HEK293 (cell line): Measurements from ENCODE around the gene ZNF221.

ENCODE experiments used
- CTCF ChIA-PET: fragments of 350-600 bp; formaldehyde crosslinking; extraction: SDS; loops from one replicate; lab custom pipeline; 2021; ENCODE audit warnings: antibody characterized with exemption; lab: Yijun Ruan, JAX
- POLR2A ChIA-PET: fragments of 300-600 bp; formaldehyde crosslinking; extraction: SDS; loops from one replicate; lab custom pipeline; 2020; ENCODE audit warnings: antibody characterized with exemption, inconsistent platforms; lab: Yijun Ruan, JAX
- H3K27ac ChIP-seq: fragments of 200-500 bp; sonication (Bioruptor generic); 2 replicates; pipeline ENCODE4 v1.5.1; 2014; ENCODE audit warnings: low read depth, low read length, control low read depth, inconsistent platforms; ENCODE audit errors: extremely low read depth
- H3K36me3 ChIP-seq, 2 experiments: fragments of 200-500 bp in 1 of 2; sonication (Bioruptor generic) in 1 of 2; 1 replicate in 1 of 2; 2 replicates in 1 of 2; pipeline ENCODE4 v1.5.1; 2014 to 2017; ENCODE audit warnings: inconsistent platforms in 2 of 2, low read length in 2 of 2; ENCODE audit not compliant: control insufficient read depth in 2 of 2, insufficient read depth in 1 of 2
- H3K4me1 ChIP-seq: fragments of 200-500 bp; sonication (Bioruptor generic); 2 replicates; pipeline ENCODE4 v1.5.1; 2014; ENCODE audit warnings: mild to moderate bottlenecking, low read length, inconsistent platforms; ENCODE audit not compliant: control insufficient read depth, insufficient read depth
- H3K4me3 ChIP-seq: 2 replicates; pipeline ENCODE4 v1.5.1; 2011; ENCODE audit warnings: low read depth, mild to moderate bottlenecking, control low read depth, low read length, moderate library complexity
- H3K9me3 ChIP-seq: fragments of 200-500 bp; sonication (Bioruptor generic); 2 replicates; pipeline ENCODE4 v1.5.1; 2014; ENCODE audit warnings: low read depth, low read length, inconsistent platforms; ENCODE audit not compliant: control insufficient read depth, insufficient read depth
- GLI4 ChIP-seq: fragments of 450-650 bp; formaldehyde crosslinking; IDR thresholded peaks from 2 replicates; pipeline ENCODE4 v1.5.1; 2016; ENCODE audit warnings: missing biosample characterization, missing genetic modification characterization
- SCRT2 ChIP-seq: fragments of 450-650 bp; formaldehyde crosslinking; IDR thresholded peaks from 2 replicates; pipeline ENCODE4 v1.5.1; 2016; ENCODE audit warnings: missing biosample characterization, missing genetic modification characterization
- ZBTB17 ChIP-seq: fragments of 450-650 bp; formaldehyde crosslinking; IDR thresholded peaks from 2 replicates; pipeline ENCODE4 v1.5.1; 2016; ENCODE audit warnings: missing biosample characterization, missing genetic modification characterization
- ZBTB20 ChIP-seq: fragments of 450-650 bp; formaldehyde crosslinking; IDR thresholded peaks from 2 replicates; pipeline ENCODE4 v1.5.1; 2016; ENCODE audit warnings: missing biosample characterization, missing genetic modification characterization
- ZBTB8A ChIP-seq: fragments of 450-650 bp; formaldehyde crosslinking; IDR thresholded peaks from 2 replicates; pipeline ENCODE4 v1.5.1; 2016; ENCODE audit warnings: missing biosample characterization, missing genetic modification characterization
- ZFP41 ChIP-seq: fragments of 450-650 bp; formaldehyde crosslinking; IDR thresholded peaks from 2 replicates; pipeline ENCODE4 v1.5.1; 2016; ENCODE audit warnings: missing biosample characterization, missing genetic modification characterization, borderline replicate concordance
- ZNF140 ChIP-seq: fragments of 450-650 bp; formaldehyde crosslinking; IDR thresholded peaks from 2 replicates; pipeline ENCODE4 v1.5.1; 2016; ENCODE audit warnings: missing biosample characterization, missing genetic modification characterization
- ZNF19 ChIP-seq: fragments of 450-650 bp; formaldehyde crosslinking; IDR thresholded peaks from 2 replicates; pipeline ENCODE4; 2016; ENCODE audit warnings: missing biosample characterization, missing genetic modification characterization, low read depth
- ZNF211 ChIP-seq: fragments of 450-650 bp; formaldehyde crosslinking; IDR thresholded peaks from 2 replicates; pipeline ENCODE4 v1.5.1; 2016; ENCODE audit warnings: low read depth, missing biosample characterization, missing genetic modification characterization
- ZNF23 ChIP-seq: fragments of 450-650 bp; formaldehyde crosslinking; IDR thresholded peaks from 2 replicates; pipeline ENCODE4 v1.5.1; 2016; ENCODE audit warnings: missing biosample characterization, missing genetic modification characterization, borderline replicate concordance
- ZNF335 ChIP-seq: fragments of 450-650 bp; formaldehyde crosslinking; conservative IDR thresholded peaks from 2 replicates; pipeline ENCODE4 v1.5.1; 2016; ENCODE audit warnings: missing biosample characterization, missing genetic modification characterization
- ZNF354C ChIP-seq: fragments of 450-650 bp; formaldehyde crosslinking; IDR thresholded peaks from 2 replicates; pipeline ENCODE4 v1.5.1; 2016; ENCODE audit warnings: missing biosample characterization, missing genetic modification characterization, low read depth, borderline replicate concordance
- ZNF391 ChIP-seq: fragments of 450-650 bp; formaldehyde crosslinking; IDR thresholded peaks from 2 replicates; pipeline ENCODE4 v1.5.1; 2016; ENCODE audit warnings: low read depth, missing biosample characterization, missing genetic modification characterization, borderline replicate concordance
- ZNF416 ChIP-seq: fragments of 450-650 bp; formaldehyde crosslinking; IDR thresholded peaks from 2 replicates; pipeline ENCODE4 v1.5.1; 2016; ENCODE audit warnings: missing biosample characterization, missing genetic modification characterization
- ZNF473 ChIP-seq: fragments of 450-650 bp; formaldehyde crosslinking; IDR thresholded peaks from 2 replicates; pipeline ENCODE4 v1.5.1; 2017; ENCODE audit warnings: missing biosample characterization, missing genetic modification characterization
- ZNF510 ChIP-seq: fragments of 450-650 bp; formaldehyde crosslinking; IDR thresholded peaks from 2 replicates; pipeline ENCODE4 v1.5.1; 2018; ENCODE audit warnings: mild to moderate bottlenecking, missing genetic modification characterization, missing biosample characterization; ENCODE audit not compliant: insufficient replicate concordance
- ZNF521 ChIP-seq: fragments of 450-650 bp; formaldehyde crosslinking; IDR thresholded peaks from 2 replicates; pipeline ENCODE4 v1.5.1; 2017; ENCODE audit warnings: missing biosample characterization, mild to moderate bottlenecking, missing genetic modification characterization
- ZNF558 ChIP-seq: fragments of 450-650 bp; formaldehyde crosslinking; IDR thresholded peaks from 2 replicates; pipeline ENCODE4 v1.5.1; 2016; ENCODE audit warnings: missing biosample characterization, missing genetic modification characterization
- ZNF560 ChIP-seq: fragments of 450-650 bp; formaldehyde crosslinking; IDR thresholded peaks from 2 replicates; pipeline ENCODE4 v1.5.1; 2017; ENCODE audit warnings: missing biosample characterization, missing genetic modification characterization, borderline replicate concordance
- ZNF768 ChIP-seq: fragments of 450-650 bp; formaldehyde crosslinking; IDR thresholded peaks from 2 replicates; pipeline ENCODE4 v1.5.1; 2018; ENCODE audit warnings: missing biosample characterization, mild to moderate bottlenecking, missing genetic modification characterization
- ZNF785 ChIP-seq: fragments of 450-650 bp; formaldehyde crosslinking; IDR thresholded peaks from 2 replicates; pipeline ENCODE4 v1.5.1; 2016; ENCODE audit warnings: missing biosample characterization, missing genetic modification characterization
- ZSCAN30 ChIP-seq: fragments of 450-650 bp; IDR thresholded peaks from 2 replicates; pipeline ENCODE4 v1.5.1; 2018; ENCODE audit warnings: missing biosample characterization, mild to moderate bottlenecking, missing genetic modification characterization, moderate library complexity
- TF ChIP-seq, protein P1 (sequence below): fragments of 450-650 bp; formaldehyde crosslinking; IDR thresholded peaks from 2 replicates; pipeline ENCODE4 v1.5.1; 2016; ENCODE audit warnings: missing biosample characterization, missing genetic modification characterization, low read depth
- TF ChIP-seq, protein P2 (sequence below): fragments of 450-650 bp; formaldehyde crosslinking; IDR thresholded peaks from 2 replicates; pipeline ENCODE4 v1.5.1; 2016; ENCODE audit warnings: missing biosample characterization, missing genetic modification characterization
- TF ChIP-seq, protein P3 (sequence below): fragments of 450-650 bp; formaldehyde crosslinking; IDR thresholded peaks from 2 replicates; pipeline ENCODE4 v1.5.1; 2016; ENCODE audit warnings: missing biosample characterization, missing genetic modification characterization

ZNF221 gene

DNA sequence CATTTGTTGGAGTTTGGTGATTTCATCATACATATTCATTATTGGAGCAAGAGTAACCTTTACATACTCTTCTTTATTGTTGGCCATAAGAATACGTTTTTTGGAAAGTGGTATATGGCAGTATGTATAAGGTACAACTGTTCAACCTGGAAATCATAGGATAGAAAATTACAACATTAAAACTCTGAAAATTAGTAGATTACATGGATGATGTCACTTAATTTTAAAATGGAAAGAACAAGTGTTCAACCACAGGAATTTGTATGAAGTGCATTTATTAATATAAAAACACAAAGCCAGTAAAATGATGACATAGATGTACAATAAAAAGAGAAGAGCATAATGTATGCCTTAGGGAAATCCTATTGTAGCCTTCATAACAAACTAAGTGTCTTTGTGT lies 25.7 kb downstream of the ZNF221 start:
- no peak overlapping the region for H3K27ac ChIP-seq
- peaks cover 0 to 18% of the 10 kb centered on the region in 2 experiments; a peak in 2 of 3 replicates for H3K36me3 ChIP-seq
- ChIA-PET POLR2A (interaction anchor here (0.8 kb wide), 1 partner anchor 188 kb away, joined by 3 read pairs; no protein-coding TSS in a partner anchor), CTCF (interaction anchor here (0.9 kb wide), 1 partner anchor 192 kb away, joined by 5 read pairs; no protein-coding TSS in a partner anchor)
- no peaks in the 10 kb centered on the region for H3K4me1 ChIP-seq
- H3K4me3 ChIP-seq, result no peak overlapping the region
- peaks cover 49% of the 10 kb centered on the region for H3K9me3 ChIP-seq
- TF ChIP-seq, protein P1, sequence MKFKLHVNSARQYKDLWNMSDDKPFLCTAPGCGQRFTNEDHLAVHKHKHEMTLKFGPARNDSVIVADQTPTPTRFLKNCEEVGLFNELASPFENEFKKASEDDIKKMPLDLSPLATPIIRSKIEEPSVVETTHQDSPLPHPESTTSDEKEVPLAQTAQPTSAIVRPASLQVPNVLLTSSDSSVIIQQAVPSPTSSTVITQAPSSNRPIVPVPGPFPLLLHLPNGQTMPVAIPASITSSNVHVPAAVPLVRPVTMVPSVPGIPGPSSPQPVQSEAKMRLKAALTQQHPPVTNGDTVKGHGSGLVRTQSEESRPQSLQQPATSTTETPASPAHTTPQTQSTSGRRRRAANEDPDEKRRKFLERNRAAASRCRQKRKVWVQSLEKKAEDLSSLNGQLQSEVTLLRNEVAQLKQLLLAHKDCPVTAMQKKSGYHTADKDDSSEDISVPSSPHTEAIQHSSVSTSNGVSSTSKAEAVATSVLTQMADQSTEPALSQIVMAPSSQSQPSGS (tag by site-specific recombination), result peak; percentile 86
- no peak for TF ChIP-seq GLI4 (tag by site-specific recombination)

DNA sequence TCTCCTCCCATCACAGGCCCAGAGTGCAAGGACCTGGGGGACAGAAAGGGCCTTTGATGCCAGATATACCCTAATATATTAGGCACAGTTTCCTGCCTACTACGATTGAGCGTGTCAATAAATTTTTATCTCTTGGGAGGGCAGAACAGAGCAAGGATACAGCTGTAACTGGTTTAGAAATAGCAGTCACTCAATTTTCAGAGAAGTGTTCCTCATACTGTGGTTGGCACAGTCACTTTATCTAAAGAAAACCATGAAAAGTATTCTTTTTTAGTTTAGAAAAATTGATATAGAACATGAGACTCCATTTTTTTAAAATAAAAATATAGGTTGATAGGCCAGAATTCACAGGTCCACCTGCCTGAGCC lies 32.5 kb downstream of the ZNF221 start:
- Histone ChIP-seq H3K36me3 (peaks cover 8 to 44% of the 10 kb centered on the region in 2 experiments), H3K9me3 (peaks cover 30% of the 10 kb centered on the region)
- POLR2A ChIA-PET, result interaction anchor here (1.2 kb wide), 1 partner anchor 20 kb away, joined by 3 read pairs; no protein-coding TSS in a partner anchor
- CTCF ChIA-PET, result interaction anchor here (1.0 kb wide), 1 partner anchor 48 kb away, joined by 3 read pairs; the partner anchor contains the start of gene ZNF45
- TF ChIP-seq SCRT2 (tag by site-specific recombination) (no peak), ZNF785 (peak; percentile 7; the same call in 1 of the 2 replicates), ZSCAN30 (tag by site-specific recombination) (no peak), ZNF335 (peak; percentile 93), ZNF211 (tag by site-specific recombination) (no peak), ZNF510 (tag by site-specific recombination) (peak; percentile 19)
- TF ChIP-seq, all 188 proteins: peak for 3
- H3K27ac ChIP-seq, result peak overlapping the region; percentile 12; the same call in 1 of the 2 replicates
- peaks cover 15% of the 10 kb centered on the region for H3K4me1 ChIP-seq
- H3K4me3 ChIP-seq, result no peak overlapping the region

DNA sequence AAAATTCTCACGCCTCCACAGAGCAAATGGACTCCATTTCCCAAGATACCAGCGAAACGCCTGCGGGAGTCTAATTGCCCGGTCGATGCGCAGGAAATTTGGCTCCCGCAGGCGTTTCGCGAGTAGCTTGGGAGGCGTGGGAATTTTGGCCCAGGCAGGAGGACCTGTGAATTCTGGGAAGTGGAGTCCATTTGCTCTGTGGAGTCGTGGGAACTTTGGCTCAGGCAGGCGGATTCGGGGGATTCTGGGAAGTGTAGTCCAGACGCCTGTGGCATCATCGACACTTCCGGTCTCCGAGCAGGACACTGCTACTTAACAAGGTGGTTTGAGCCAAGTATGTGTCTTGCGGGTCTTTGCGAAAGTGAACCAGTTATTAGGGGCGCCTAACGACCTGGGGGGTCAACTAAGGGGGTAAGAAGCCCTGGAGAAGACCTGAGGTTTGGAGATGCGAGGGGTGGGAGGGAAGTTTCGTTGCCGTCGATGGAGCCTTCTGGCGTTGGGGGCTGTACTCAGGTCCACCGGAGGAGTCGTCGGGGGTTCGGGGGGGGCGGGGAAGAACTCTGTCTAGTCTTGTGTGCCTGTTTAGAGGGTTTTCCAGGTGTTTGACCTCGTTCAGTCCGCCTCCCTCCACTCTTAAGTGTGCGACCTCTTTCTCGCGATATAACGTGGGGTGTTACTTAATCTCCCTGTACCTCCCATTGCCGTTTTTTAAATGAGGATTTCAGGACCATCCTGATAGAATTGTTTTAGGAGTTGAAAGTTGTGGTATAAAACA lies 33.1 kb downstream of the ZNF221 start, which contains the start of gene ZNF155:
Gene ZNF155 (plus strand): TSS at position 277 of the 775 bp plus-strand sequence. CDS start 4,356 bp downstream, outside the sequence.
- H3K9me3 ChIP-seq, result peaks cover 27% of the 10 kb centered on the region
- peaks cover 15% of the 10 kb centered on the region for H3K4me1 ChIP-seq
- H3K36me3 ChIP-seq, result peaks cover 13 to 44% of the 10 kb centered on the region in 2 experiments
- H3K4me3 ChIP-seq, result peak within 1 kb of the TSS; percentile 74
- CTCF ChIA-PET, result no interaction called here
- H3K27ac ChIP-seq, result peak within 1 kb of the TSS; percentile 78
- POLR2A ChIA-PET, result interaction anchor here (0.8 to 1.5 kb wide), 4 partner anchors 17 to 223 kb away, joined by 3 to 8 read pairs (median 4); partner anchors contain the start of gene ZNF45
- TF ChIP-seq ZNF19 (tag by site-specific recombination), result no peak
- TF ChIP-seq, protein P2, sequence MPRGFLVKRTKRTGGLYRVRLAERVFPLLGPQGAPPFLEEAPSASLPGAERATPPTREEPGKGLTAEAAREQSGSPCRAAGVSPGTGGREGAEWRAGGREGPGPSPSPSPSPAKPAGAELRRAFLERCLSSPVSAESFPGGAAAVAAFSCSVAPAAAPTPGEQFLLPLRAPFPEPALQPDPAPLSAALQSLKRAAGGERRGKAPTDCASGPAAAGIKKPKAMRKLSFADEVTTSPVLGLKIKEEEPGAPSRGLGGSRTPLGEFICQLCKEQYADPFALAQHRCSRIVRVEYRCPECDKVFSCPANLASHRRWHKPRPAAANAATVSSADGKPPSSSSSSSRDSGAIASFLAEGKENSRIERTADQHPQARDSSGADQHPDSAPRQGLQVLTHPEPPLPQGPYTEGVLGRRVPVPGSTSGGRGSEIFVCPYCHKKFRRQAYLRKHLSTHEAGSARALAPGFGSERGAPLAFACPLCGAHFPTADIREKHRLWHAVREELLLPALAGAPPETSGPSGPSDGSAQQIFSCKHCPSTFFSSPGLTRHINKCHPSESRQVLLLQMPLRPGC (tag by site-specific recombination), result no peak; the same call in 1 of the 2 replicates
- peak; percentile 99 for TF ChIP-seq ZNF335
- TF ChIP-seq ZNF140 (tag by site-specific recombination), result no peak
- TF ChIP-seq ZNF560 (tag by site-specific recombination), result no peak; the same call in 1 of the 2 replicates
- TF ChIP-seq ZNF354C (tag by site-specific recombination), result no peak
- TF ChIP-seq ZNF521 (tag by site-specific recombination), result no peak
- 0 out of 2 replicates have a peak, but pooled peaks have one; percentile 35 for TF ChIP-seq ZNF391
- TF ChIP-seq ZNF768, result no peak
- no peak for TF ChIP-seq ZFP41 (tag by site-specific recombination)
- no peak for TF ChIP-seq ZNF510 (tag by site-specific recombination)
- TF ChIP-seq, protein P3, sequence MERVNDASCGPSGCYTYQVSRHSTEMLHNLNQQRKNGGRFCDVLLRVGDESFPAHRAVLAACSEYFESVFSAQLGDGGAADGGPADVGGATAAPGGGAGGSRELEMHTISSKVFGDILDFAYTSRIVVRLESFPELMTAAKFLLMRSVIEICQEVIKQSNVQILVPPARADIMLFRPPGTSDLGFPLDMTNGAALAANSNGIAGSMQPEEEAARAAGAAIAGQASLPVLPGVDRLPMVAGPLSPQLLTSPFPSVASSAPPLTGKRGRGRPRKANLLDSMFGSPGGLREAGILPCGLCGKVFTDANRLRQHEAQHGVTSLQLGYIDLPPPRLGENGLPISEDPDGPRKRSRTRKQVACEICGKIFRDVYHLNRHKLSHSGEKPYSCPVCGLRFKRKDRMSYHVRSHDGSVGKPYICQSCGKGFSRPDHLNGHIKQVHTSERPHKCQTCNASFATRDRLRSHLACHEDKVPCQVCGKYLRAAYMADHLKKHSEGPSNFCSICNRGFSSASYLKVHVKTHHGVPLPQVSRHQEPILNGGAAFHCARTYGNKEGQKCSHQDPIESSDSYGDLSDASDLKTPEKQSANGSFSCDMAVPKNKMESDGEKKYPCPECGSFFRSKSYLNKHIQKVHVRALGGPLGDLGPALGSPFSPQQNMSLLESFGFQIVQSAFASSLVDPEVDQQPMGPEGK, result peak; percentile 89
- TF ChIP-seq ZBTB17, result peak; percentile 100
- TF ChIP-seq ZNF473 (tag by site-specific recombination), result no peak
- no peak for TF ChIP-seq ZNF23
- no peak for TF ChIP-seq ZNF416 (tag by site-specific recombination)
- TF ChIP-seq ZBTB8A (tag by site-specific recombination), result peak; percentile 96
- TF ChIP-seq ZNF558, result peak; percentile 47
- peak; percentile 93 for TF ChIP-seq ZBTB20 (tag by site-specific recombination)
